ENCODE results near the gene NSD2.

The NSD2 gene

DNA sequence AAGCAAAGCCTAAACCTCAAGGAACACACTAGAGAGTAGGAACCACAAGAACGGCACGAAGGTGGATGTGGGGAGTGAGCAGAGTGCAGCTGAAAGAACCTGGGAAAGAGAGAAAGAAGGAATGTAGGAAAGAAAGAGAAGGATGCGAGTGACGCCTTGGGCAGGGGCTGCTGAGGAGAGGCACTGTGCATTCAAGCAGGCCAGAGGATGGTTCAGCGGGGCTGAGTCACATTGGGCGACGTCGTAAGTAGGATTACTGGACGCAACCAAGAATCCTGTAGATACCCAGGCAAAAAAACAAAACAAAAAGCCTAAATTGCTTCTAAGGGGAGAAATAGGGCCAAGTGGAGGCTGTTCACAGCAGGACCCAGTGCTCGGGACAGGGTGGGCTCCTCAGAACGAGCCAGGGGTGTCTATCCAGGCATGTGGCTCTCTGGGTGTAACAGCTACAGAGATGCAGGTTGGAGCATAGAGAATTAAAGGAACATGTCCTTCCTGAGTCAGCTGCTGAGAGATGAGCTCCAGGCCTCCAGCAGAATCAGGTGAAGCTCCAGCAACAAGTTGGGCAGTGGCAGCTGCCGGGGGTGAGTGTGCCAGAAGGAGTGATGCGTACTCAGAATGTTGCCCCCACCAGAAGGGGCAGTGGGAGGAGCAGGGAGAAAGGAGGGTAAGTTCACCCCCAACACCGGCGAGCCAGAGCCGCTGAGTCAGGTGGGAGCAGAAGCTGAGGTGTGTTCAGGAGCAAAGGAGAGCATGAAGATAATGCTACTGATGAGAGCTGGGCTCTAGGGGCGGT lies 98.9 kb downstream of the NSD2 start:
- no peak for DNase-seq (ENCODE audit: low read depth in 1 of 2, low spot score in 1 of 2)

- DNase-seq (ENCODE audit: low read depth in 1 of 2, low spot score in 1 of 2) = no peak
Measured at GRCh38 chr4:1970926-1971325, 99.7 kb downstream of the NSD2 start.

DNA sequence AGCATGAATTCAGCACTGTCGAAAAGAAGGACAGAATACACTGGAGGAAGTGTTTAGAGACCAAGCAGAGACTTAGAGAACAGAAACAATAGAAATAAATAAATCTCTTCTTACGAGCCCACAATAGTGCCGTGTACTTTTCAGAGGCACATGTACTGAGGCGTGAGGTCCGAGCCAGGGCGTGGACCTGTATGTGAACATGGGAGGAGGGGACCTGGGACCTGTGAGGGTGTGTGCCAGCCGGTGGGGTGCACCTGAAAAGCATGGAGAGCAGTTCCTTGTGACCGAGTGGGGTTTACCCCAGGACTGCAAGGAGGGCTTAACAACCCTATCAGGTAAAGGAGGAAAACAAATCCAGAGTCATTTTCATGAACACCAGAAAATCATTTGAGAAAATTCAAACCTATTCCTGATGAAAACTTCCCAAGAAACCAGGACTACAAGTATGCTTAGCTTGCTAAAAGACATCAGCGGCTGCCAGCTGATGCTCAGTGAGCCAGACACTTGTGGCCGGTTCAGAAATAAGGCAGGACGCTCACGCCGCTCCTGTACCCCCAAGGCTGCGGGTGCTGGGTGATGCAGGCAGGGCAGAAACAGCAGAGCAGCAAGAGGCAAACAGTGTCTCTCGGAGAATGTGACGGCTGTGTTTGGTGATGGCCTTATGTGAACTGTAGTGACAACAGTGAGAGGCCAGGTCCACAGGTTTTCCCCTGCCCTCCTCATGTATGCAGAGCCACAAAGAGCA lies 100.4 kb downstream of the NSD2 start:
- DNase-seq (ENCODE audit: low read depth in 1 of 2, low spot score in 1 of 2) = no peak

GRCh38 chr4:1972414-1972813 lies 101.2 kb downstream of the NSD2 start:
- no peak for DNase-seq (ENCODE audit: low read depth in 1 of 2, low spot score in 1 of 2)

GRCh38 chr4:1973218-1973617 lies 102.0 kb downstream of the NSD2 start:
- no peak for DNase-seq (ENCODE audit: low read depth in 1 of 2, low spot score in 1 of 2)

GRCh38 chr4:1973661-1974060 lies 102.5 kb downstream of the NSD2 start:
- no peak for DNase-seq (ENCODE audit: low read depth in 1 of 2, low spot score in 1 of 2)

DNA sequence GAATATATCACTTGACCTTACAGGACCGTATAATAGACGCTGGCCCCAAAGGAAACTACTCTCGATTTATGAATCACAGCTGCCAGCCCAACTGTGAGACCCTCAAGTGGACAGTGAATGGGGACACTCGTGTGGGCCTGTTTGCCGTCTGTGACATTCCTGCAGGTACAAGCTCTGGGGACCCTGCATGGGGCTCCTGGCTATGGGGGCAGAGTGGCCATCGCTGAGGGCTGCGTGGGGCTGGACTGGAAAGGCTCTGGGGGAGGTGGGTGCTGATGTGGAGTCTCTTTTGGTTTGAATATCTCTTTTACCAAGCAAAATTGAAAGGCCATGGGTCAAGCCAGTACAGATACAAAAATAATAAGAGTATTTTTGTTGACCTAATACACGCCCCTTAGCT lies 103.6 kb downstream of the NSD2 start:
- DNase-seq (ENCODE audit: low read depth in 1 of 2, low spot score in 1 of 2) = no peak

GRCh38 chr4:1975391-1975801 lies 104.2 kb downstream of the NSD2 start:
- no peak for DNase-seq (ENCODE audit: low read depth in 1 of 2, low spot score in 1 of 2)

DNA sequence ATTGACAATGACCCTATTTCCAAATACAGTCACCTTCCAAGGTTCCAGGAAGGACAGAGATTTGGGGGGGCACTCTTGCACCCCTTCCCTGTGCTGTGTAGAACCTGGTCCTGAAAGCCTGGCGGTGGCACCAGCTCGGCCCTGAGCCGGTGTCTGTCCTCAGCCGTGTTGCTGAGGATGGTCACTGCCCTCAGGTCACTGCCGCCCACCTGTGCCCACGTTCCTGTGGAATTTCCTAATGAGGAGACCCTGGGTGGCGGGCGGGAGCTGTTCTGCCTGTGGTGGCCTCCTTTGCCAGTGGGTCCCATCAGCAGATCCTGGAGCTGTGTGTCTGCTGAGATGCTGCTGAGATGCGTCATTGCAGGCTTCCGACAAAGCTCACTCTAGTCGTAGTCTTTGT lies 104.7 kb downstream of the NSD2 start:
- DNase-seq (ENCODE audit: low read depth in 1 of 2, low spot score in 1 of 2) = no peak

DNA sequence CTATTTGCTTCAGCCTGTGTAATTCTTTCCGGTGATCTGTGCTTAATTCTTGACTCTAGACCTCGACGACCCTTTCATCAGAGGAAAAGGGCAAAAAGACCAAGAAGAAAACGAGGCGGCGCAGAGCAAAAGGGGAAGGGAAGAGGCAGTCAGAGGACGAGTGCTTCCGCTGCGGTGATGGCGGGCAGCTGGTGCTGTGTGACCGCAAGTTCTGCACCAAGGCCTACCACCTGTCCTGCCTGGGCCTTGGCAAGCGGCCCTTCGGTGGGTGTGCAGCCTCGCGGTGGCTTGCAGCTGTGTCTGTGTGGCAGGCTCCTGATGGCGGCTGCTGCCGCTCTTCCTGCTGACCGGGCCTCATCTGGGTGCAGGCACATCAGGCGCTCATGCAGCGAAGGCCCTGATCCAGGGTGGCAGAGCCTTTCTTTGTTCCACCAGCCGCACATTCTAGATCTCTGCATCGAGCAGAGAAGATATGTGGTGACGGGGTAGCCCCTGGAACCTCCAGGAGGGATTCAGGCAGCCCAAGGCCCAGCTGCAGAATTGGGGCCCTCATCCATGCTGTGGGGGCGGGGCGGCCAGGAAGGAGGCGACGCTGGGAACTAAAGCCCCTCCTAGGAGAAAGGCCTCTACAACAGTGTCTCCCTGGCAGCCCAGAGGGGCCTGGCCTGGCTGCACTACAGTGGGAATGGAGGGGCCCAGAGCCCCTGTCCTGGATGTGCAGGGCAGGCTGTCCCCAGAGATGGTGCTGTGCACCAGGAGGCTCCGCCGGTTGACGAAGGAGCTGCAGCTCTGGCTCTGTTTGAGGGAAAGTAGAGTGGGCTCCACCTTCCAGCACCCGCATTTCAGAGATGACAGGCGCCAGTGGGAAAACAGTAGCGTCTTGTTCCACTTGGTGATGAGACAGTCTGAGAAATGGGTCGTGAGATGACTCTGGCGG lies 105.5 kb downstream of the NSD2 start:
- no peak for DNase-seq (ENCODE audit: low read depth in 1 of 2, low spot score in 1 of 2)

- DNase-seq (ENCODE audit: low read depth in 1 of 2, low spot score in 1 of 2) = no peak
Measured at GRCh38 chr4:1978226-1978625, 107.0 kb downstream of the NSD2 start.

DNA sequence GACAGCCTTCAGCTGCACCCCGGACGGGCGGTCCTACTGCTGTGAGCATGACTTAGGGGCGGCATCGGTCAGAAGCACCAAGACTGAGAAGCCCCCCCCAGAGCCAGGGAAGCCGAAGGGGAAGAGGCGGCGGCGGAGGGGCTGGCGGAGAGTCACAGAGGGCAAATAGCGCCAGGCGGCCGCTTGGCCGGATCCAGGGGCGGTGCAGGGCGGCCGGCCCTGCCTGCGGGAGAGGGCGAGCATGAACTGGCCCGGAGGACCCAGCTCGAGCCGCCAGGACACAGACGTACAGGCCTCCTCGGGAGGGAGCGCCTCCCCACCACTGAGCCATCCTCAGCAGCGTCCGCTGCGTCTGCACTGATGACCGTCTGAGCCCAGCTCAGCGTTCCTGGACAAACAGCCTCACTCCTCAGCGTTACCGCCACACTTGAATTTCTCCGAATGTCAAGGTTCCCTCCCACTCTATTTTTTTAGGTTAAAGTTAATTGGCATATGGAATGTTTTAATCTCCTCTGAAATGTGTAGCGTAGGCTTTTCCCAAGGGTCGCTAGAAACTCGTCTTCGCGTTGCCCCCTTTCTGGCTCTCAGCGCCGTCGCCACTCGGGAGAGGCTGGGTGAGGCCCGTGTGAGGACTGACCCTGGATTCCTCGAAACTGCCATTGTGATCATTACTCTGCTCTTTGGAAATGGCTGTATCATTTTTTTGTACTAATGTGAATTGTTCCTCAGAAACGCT lies 107.7 kb downstream of the NSD2 start:
- DNase-seq (ENCODE audit: low read depth in 1 of 2, low spot score in 1 of 2) = no peak

DNA sequence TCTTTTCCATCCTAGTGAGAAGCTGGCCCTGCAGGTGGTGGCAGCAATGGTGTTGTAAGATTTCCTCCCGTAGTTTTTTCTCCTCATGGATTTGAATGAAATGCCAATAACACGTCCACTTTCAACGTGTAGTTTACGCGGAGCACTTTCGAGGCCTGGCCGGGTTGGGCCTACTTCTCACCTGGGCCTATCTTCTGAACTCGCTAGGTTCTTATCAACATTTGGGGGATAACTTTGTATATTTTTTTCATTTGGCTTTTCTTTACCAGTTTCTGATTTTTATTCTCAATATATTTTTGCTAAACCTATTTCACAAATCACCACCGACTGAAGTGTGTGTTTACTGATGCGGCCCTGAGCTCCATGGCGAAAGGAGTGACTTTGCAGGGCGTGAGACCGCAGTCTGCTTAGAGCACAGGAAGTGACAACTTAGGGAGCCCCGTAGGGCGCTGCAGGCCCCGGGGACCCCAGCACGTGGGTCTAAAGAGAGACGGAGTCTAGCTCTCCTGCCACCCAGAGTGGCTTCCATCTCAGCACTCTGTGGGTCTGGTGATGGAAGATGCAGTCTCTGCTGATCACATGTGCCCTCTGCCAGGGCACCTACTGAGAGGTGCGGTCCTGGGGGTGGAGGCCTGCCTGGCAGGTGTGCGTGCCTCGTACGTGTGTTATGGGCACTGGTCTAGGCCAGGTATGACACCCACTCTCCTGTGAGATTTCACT lies 108.4 kb downstream of the NSD2 start:
- no peak for DNase-seq (ENCODE audit: low read depth in 1 of 2, low spot score in 1 of 2)

DNA sequence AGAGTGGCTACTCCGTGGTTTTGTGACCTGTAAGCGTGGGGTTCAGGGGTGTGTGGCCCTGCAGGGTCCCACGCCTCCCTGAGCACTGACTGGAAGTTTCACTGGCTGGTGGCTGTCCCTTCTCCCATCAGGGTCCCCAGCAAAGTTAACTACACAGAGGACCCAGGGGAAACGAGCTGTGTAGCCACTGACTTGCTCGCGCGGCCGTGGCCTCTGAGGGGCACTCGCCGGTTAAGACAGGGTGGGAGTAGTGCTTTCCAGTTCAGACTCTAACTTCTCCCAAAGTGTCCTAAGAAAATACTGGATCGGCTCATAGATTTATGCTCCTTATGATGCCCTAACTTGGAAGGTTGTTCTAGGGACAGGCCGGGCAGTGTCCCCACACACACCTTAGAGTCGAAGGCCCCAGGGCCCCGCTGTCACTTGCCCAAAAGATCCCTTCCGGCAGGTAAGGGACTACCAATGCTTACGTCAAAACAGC lies 109.4 kb downstream of the NSD2 start:
- no peak for DNase-seq (ENCODE audit: low read depth in 1 of 2, low spot score in 1 of 2)

DNA sequence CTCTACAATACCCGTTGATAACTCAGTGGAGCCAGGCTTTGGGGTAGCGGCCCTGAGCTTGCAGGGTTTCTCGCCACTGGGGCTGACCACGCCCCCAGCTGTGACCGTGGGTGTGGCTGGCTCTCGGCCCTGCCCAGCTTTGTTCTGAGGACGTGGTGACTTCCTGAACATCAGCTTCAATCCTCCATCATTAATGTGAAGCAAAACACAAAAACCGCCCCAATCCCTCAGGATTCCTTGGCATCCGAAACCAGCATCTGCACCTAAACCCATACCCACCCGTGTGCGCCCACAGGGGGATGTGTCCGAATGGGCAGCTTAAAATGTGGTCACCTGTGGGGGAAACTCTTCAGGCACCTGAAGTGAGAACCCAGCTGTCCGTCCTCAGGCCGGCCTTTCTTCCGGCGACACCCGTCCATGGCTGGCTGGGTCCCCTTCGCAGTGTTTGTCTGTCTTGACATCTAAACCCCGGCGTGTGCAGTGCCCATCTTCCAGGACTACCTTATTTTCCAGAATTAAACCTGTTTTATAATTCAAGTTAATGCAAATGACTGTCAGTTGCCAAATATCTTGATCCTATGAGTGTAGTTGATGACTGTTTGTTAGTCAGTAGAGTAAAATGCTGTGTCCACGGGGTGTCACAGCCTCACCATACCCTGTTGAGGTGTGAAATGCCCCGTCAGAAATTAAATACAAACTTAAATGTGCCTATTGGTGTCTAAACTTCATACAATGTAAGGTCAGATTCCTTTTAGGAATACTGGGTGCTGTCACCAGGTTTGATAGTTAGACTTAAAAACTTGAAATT lies 110.3 kb downstream of the NSD2 start:
- no peak for DNase-seq (ENCODE audit: low read depth in 1 of 2, low spot score in 1 of 2)

GRCh38 chr4:1982124-1983052 lies 111.2 kb downstream of the NSD2 start:
- no peak for DNase-seq (ENCODE audit: low read depth in 1 of 2, low spot score in 1 of 2)

GRCh38 chr4:1983053-1983845 lies 112.1 kb downstream of the NSD2 start:
- DNase-seq (ENCODE audit: low read depth in 1 of 2, low spot score in 1 of 2) = no peak
